ENCODE measurements around the gene CGAS. TPM values are rescaled to one million over a fixed set of nuclear protein-coding genes. Genes with fewer than 3 reads are reported as not detected.

Gene CGAS
- 1 to 10 TPM; 3.0 to 6.1 (median 5.1) TPM for total RNA-seq

DNA sequence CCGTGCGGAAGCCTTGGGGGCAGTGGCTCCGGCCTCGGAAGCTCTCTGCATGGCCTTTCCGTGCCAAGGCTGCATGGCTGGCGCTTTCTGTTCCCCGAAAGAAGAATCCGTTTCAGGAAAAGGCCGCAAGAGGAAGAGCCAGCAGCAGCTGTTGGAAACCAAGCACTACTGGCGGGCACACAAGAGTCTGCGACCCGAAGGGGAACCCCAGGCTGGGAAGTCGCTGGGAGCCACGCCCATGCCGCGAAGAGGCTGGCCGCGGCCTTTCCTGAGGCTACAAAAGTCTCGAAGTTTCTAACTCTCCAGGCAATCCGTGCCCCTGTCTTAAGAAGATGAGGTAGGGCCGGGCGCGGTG is at the start of gene CGAS:
TSS of gene CGAS (minus strand) at position 191 of the 355 bp plus-strand sequence. CDS start at position 75, 116 bp downstream.
- TF ChIP-seq, protein P1, sequence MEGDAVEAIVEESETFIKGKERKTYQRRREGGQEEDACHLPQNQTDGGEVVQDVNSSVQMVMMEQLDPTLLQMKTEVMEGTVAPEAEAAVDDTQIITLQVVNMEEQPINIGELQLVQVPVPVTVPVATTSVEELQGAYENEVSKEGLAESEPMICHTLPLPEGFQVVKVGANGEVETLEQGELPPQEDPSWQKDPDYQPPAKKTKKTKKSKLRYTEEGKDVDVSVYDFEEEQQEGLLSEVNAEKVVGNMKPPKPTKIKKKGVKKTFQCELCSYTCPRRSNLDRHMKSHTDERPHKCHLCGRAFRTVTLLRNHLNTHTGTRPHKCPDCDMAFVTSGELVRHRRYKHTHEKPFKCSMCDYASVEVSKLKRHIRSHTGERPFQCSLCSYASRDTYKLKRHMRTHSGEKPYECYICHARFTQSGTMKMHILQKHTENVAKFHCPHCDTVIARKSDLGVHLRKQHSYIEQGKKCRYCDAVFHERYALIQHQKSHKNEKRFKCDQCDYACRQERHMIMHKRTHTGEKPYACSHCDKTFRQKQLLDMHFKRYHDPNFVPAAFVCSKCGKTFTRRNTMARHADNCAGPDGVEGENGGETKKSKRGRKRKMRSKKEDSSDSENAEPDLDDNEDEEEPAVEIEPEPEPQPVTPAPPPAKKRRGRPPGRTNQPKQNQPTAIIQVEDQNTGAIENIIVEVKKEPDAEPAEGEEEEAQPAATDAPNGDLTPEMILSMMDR (IDR thresholded peaks at IDR 0.05; ENCODE audit: low read depth): no peak

DNA sequence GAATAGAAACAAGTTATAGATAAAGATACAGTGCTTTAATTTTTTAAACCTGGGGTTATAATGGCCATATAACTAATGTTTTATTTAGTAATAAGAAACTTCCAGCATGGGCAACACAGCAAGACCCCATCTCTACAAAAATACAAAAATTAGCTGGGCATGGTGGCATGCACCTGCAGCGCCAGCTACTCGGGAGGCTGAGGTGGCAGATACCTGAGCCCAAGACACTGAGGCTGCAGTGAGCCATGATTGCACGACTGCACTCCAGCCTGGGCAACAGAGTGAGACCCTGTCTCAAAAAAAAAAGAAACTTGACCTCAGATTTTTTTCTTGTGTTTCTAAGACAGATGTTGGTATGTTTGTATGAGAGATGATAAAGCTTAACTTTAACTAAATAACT is 45.8 kb upstream of the CGAS start:
- TF ChIP-seq, protein P1 (IDR thresholded peaks at IDR 0.05; ENCODE audit: low read depth): no peak

DNA sequence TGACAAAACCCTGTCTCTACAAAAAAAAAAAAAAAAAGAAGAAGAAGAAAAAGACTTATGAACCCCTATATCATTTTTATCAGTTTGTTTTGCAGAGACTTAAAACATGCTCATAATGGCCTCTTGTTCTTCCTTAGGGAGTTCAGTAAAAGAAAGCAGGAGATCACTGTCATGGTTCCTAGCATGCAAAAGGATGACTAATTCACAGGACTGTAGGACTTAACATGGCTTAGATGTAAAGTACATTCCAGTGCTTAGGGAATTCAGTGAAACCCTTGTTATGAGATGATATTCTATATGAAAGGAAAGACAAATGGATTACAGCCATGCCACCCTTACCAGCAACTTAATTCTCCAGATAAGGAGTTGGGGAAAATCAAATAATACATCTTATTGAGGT is 39.3 kb upstream of the CGAS start:
- TF ChIP-seq, protein P1 (IDR thresholded peaks at IDR 0.05; ENCODE audit: low read depth): no peak

DNA sequence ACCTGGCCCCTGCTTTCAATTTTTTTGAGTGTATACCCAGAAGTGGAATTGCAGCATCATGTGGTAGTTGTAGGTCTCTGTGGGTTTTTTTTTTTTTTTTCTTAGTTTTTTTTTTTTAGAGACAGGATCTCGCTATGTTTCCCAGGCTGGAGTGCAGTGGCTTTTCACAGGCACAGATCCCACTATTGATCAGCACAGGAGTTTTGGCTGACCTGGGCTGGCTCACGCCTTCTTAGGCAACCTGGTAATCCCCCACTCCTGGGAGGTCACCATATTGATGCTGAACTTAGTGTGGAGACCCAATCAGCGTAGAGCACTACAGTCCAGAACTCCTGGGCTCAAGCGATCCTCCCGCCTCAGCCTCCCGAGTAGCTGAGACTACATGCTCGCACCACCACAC is 35.4 kb upstream of the CGAS start:
- TF ChIP-seq, protein P1 (IDR thresholded peaks at IDR 0.05; ENCODE audit: low read depth): no peak

DNA sequence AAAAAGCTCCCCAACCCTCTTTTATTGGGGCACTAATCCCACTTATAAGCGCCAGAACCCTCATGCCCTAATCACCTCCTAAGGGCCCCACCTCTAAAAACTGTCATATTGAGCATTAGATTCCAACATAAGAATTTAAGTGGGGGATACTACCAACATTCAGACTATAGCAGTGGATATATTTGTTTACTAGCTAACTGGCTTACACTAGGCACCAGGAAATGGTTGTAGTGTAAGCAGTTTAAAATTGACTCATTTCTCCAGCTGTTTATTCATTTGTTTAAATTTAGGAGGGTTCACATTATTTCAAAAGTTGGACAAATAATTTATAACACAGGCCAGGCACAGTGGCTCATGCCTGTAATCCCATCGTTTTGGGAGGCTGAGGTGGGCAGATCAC is 32.3 kb upstream of the CGAS start:
- TF ChIP-seq, protein P1 (IDR thresholded peaks at IDR 0.05; ENCODE audit: low read depth): no peak

DNA sequence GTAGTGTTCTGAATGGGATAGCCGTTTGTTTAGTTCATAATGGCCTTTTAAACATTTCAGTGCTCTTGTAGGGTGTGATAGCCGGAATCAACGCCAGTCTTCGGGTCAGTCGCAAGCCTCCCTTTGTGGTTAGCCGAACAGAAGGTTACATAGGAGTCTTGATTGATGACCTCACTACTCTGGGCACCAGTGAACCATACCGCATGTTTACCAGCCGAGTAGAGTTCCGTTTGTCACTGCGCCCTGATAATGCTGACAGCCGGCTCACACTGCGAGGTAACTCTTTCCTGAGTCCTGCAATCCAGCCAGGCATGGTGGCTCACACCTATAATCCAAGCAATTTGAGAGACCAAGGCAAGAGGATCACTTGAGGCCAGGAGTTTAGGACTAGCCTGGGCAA is 29.9 kb upstream of the CGAS start:
- TF ChIP-seq, protein P1 (IDR thresholded peaks at IDR 0.05; ENCODE audit: low read depth): no peak

DNA sequence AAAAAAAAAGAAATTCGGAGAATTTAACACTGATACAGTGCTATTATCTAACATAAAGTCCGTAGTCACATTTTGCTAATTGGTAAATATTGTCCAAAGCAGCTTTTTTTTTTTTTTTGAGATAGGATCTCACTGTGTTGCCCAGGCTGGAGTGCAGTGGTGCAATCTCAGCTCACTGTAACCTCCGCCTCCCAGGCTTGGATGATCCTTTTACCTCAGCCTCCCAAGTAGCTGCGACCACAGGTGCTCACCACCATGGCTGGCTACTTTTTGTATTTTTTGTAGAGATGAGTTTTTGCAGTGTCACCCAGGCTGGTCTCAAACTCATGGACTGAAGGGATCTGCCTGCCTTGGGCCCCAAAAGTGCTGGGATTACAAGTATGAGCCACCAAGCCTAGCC is 25.3 kb upstream of the CGAS start:
- TF ChIP-seq, protein P1 (IDR thresholded peaks at IDR 0.05; ENCODE audit: low read depth): no peak
